ENCODE results near the gene WASHC4.

GRCh38 chr12:105092336-105092735, 15.2 kb upstream of the WASHC4 start:
- no peak for TF ChIP-seq CTCF (conservative IDR thresholded peaks at IDR 0.05)
- no peak for TF ChIP-seq EZH2 (IDR thresholded peaks at IDR 0.05; ENCODE audit: low read depth)
